NT2/D1 (cell line): ENCODE measurements around the gene CDC40.

ENCODE experiments used
- SUZ12 ChIP-seq: IDR thresholded peaks from 2 replicates; pipeline ENCODE4 v1.6.1; 2011; ENCODE audit not compliant: insufficient read length, insufficient read depth; ENCODE audit errors: extremely low read depth
- YY1 ChIP-seq: IDR thresholded peaks from 2 replicates; pipeline ENCODE4 v1.6.1; 2011; ENCODE audit not compliant: insufficient read length, insufficient read depth
- ZNF274 ChIP-seq: IDR thresholded peaks from 2 replicates; pipeline ENCODE4 v1.6.1; 2011; ENCODE audit warnings: mild to moderate bottlenecking, low read depth, low read length

DNA sequence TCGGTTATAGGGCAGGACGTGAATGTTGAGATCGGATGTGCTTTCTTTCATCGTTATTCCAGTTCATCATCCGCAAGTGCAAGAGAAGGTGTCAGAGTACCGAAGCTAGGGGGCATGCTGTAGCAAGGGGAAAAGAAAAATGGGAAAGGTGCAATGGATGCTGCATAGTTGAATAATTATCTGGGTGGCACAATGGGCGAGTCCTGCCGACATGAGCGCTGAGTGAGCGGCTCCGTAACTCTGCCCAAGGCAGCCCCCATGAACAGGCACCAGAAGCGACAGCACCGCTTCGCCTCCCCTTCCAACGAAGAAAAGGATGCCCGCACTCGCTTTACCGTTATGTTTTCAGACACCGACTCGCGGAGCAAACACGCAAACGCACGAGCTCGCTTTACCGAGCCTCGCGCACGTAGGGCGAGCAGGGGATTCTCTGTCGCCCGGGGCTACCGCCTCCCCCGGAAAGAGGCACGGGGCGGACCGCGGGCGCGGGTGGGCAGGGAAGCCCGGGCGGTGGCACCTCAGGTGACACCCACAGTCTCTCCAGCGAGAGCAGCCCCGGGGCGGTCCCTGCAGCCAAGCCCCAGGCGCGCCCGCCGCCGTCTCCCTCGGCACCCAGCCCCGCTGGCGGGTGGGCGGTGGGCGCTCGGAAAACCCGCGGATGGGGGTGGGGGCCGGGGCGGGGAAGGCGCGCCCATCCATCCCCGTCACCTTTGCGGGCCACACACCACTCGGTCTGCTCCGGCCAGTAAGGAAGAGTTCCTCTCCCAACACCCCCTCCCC is 1.4 kb upstream of the CDC40 start:
- TF ChIP-seq ZNF274 (no peak), YY1 (no peak), SUZ12 (no peak)
